Measurements from ENCODE around the gene ENTR1. TPM values are rescaled to one million over a fixed set of nuclear protein-coding genes. Genes with fewer than 3 reads are reported as not detected.

ENTR1 gene
- total and polyA plus RNA-seq, 2 of the 13 experiments (the other 11 are each of a cell fraction or from before 2014, with no cell fraction given), result 70.1 to 76.4 TPM

DNA sequence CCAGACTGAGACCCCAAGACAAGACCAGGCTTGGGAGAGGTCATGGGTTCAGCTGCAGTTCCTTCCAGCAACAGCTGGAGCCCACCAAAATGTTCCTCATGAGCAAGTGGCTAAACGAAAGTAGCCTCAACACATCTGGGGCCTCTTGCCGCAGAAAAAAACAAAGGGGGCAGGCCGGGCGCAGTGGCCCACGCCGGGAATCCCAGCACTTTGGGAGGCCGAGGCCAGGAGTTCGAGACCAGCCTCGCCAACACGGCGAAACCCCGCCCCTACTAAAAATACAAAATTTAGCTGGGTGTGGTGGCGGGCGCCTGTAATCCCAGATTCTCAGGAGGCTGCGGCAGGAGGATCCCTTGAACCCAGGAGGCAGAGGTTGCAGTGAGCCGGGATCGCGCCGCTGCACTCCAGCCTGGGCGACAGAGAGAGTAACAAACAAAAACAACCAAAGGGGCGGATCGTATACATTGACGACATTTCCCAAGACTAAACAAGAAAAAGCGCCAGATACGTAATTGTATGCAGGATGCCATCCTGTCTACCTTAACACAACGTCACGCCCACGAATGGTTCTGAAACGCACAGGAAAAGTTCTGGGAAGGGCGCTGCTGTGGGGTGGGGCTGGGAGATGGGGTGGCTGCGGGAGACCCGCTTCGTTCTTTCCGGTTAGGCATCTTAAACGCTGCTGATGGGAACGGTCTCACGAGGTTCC is 27.6 kb upstream of the ENTR1 start:
- in situ Hi-C loops (cut with HindIII; ENCODE audit: extremely low pct_ligation_motif_present, low pct_unique_long_range_greater_than_20kb) (no loop called here), intact Hi-C loops (cut with micrococcal nuclease; ENCODE audit: unreplicated experiment) (no loop called here)
- Histone ChIP-seq H3K4me2 (ENCODE audit: low read depth, low read length) (peak overlapping the region; percentile 84), H3K27me3 (ENCODE audit: control insufficient read depth in 1 of 2, insufficient read depth in 2 of 2, low read length in 2 of 2) (no peaks in the 10 kb centered on the region; a peak in 1 of 5 replicates), H3K27ac (ENCODE audit: extremely low read length, insufficient read depth, low read length) (no peak overlapping the region), H3K36me3 (replicated peaks in 1 of 2; ENCODE audit: control insufficient read depth in 1 of 2, insufficient read depth in 2 of 2, low read length in 2 of 2) (peaks cover 4 to 19% of the 10 kb centered on the region in 2 experiments; a peak in 4 of 5 replicates), H3K4me3 (replicated peaks in 1 of 3; ENCODE audit: insufficient read depth in 1 of 3, low read depth in 2 of 3, low read length in 3 of 3) (peak overlapping the region; percentile 89 to 92 (median 89)), H4K20me1 (ENCODE audit: insufficient read depth, low read length) (peaks cover 7% of the 10 kb centered on the region; the same call in 1 of the 2 replicates), H2AFZ (ENCODE audit: low read length) (no peak overlapping the region), H3K4me1 (ENCODE audit: insufficient read depth, low read length) (peaks cover 44% of the 10 kb centered on the region), H3K79me2 (ENCODE audit: insufficient read depth, low read length) (peaks cover 26% of the 10 kb centered on the region), H3K9ac (ENCODE audit: insufficient read depth, low read depth, low read length) (peak overlapping the region; percentile 85), H3K9me3 (ENCODE audit: low read length) (no peaks in the 10 kb centered on the region)
- BruUV-seq (replicated peaks), result no TSS peak
- DNase-seq (ENCODE audit: low spot score) (no peak), FAIRE-seq (no peak), ATAC-seq (no peak)
- ChIA-PET POLR2A (no interaction called here), CTCF (ENCODE audit: low intra/inter-chr PET ratio, low total read pairs) (no interaction called here)
- WGBS (ENCODE audit: low lambda C conversion rate), result 88% methylated on average over 30 of the region's 37 CpGs
- TF ChIP-seq, protein P1, sequence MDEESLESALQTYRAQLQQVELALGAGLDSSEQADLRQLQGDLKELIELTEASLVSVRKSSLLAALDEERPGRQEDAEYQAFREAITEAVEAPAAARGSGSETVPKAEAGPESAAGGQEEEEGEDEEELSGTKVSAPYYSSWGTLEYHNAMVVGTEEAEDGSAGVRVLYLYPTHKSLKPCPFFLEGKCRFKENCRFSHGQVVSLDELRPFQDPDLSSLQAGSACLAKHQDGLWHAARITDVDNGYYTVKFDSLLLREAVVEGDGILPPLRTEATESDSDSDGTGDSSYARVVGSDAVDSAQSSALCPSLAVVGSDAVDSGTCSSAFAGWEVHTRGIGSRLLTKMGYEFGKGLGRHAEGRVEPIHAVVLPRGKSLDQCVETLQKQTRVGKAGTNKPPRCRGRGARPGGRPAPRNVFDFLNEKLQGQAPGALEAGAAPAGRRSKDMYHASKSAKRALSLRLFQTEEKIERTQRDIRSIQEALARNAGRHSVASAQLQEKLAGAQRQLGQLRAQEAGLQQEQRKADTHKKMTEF (CRISPR knock-in tag; IDR thresholded peaks at IDR 0.05), result no peak
- peak; percentile 66 for TF ChIP-seq ZBTB38 (CRISPR knock-in tag; IDR thresholded peaks at IDR 0.05)
- 0 out of 2 replicates have a peak, but pooled peaks have one; percentile 1 for TF ChIP-seq SAP130 (CRISPR knock-in tag; IDR thresholded peaks at IDR 0.05; ENCODE audit: low read depth)
- TF ChIP-seq TAF1 (CRISPR knock-in tag; IDR thresholded peaks at IDR 0.05), result no peak
- TF ChIP-seq, protein P2, sequence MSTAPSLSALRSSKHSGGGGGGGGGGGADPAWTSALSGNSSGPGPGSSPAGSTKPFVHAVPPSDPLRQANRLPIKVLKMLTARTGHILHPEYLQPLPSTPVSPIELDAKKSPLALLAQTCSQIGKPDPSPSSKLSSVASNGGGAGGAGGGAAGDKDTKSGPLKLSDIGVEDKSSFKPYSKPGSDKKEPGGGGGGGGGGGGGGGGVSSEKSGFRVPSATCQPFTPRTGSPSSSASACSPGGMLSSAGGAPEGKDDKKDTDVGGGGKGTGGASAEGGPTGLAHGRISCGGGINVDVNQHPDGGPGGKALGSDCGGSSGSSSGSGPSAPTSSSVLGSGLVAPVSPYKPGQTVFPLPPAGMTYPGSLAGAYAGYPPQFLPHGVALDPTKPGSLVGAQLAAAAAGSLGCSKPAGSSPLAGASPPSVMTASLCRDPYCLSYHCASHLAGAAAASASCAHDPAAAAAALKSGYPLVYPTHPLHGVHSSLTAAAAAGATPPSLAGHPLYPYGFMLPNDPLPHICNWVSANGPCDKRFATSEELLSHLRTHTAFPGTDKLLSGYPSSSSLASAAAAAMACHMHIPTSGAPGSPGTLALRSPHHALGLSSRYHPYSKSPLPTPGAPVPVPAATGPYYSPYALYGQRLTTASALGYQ (CRISPR knock-in tag; IDR thresholded peaks at IDR 0.05), result no peak
- no peak for TF ChIP-seq ZNF781 (CRISPR knock-in tag; IDR thresholded peaks at IDR 0.05; ENCODE audit: borderline replicate concordance, not compliant biosample characterization)
- 0 out of 2 replicates have a peak, but pooled peaks have one; percentile 11 for TF ChIP-seq HOXA3 (CRISPR knock-in tag; IDR thresholded peaks at IDR 0.05)
- no peak for TF ChIP-seq ATAD3A (CRISPR knock-in tag; IDR thresholded peaks at IDR 0.05)
- no peak for TF ChIP-seq ZNF552 (CRISPR knock-in tag; IDR thresholded peaks at IDR 0.05; ENCODE audit: borderline replicate concordance)
- no peak for TF ChIP-seq GATA4 (IDR thresholded peaks at IDR 0.05; ENCODE audit: borderline replicate concordance, low read depth)
- no peak for TF ChIP-seq TRIM24 (CRISPR knock-in tag; IDR thresholded peaks at IDR 0.05)
- TF ChIP-seq, protein P3, sequence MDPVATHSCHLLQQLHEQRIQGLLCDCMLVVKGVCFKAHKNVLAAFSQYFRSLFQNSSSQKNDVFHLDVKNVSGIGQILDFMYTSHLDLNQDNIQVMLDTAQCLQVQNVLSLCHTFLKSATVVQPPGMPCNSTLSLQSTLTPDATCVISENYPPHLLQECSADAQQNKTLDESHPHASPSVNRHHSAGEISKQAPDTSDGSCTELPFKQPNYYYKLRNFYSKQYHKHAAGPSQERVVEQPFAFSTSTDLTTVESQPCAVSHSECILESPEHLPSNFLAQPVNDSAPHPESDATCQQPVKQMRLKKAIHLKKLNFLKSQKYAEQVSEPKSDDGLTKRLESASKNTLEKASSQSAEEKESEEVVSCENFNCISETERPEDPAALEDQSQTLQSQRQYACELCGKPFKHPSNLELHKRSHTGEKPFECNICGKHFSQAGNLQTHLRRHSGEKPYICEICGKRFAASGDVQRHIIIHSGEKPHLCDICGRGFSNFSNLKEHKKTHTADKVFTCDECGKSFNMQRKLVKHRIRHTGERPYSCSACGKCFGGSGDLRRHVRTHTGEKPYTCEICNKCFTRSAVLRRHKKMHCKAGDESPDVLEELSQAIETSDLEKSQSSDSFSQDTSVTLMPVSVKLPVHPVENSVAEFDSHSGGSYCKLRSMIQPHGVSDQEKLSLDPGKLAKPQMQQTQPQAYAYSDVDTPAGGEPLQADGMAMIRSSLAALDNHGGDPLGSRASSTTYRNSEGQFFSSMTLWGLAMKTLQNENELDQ (CRISPR knock-in tag; IDR thresholded peaks at IDR 0.05; ENCODE audit: borderline replicate concordance), result no peak

Measured in HepG2 (cell line).